Smooth muscle cell of the coronary artery (primary cell): ENCODE measurements around the gene LRRN4. TPM values are rescaled to one million over a fixed set of nuclear protein-coding genes. Genes with fewer than 3 reads are reported as not detected.

Experiments
- total RNA-seq: library from RNA; depleted of rRNA; stranded (reverse); fragments of >200 nt; gene quantifications from 2 replicates; pipeline ENCODE4 v1.2.3, GENCODE V29; 2014; ENCODE audit warnings: low replicate concordance

The LRRN4 gene
- total RNA-seq: under 0.01 TPM in 1 of 2 replicates, not detected in the other

DNA sequence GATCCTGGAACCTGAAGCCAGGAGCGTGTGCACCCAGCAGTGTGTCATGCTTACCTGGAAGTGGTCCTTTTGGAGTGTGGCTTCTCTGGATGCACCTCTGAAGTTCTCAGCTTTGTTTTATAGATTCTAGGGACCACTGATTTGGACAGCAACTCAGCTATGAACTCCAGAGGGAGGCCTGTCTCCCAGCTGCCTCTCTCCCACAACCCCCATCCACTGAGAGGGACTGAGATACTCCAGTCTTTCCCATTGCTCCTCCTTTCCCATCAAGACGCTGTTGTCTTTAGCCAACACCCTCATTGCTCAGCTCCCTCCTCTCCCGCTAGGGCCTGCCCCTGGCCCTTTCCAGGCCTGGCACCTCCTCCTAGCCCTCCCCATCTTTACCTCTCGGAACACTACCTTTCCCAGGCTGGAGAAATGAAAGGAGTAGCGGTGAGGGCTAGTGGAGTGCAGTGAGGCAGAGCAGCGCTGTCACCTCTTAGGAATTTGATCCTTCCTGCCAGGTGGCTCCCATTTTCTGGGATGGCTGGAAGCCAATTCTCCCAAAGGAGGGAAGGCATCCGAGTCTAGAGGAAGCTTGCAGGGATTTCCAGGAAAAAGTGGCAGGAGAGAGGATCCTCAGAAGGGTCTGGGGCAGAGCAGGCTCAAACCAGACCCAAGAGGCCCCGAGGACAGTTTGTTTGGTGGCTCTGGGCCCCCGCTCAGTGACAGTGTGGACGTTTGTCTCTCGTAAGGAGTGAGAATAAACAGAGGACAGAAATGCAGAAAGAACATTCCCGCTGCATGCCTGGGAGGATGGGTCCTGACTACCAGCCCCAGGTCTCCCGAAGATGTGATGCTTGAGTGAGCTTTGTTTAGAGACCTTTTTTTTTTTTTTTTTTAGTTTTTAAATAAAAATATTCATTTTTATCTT is at the start of gene LRRN4:
Gene LRRN4 (minus strand): TSS at position 285 of the 913 bp plus-strand sequence. CDS start 1,261 bp downstream, outside the sequence.

Other genes starting within 250 kb of the LRRN4 start
- gene CHGB, start 142.6 kb downstream of the LRRN4 start, total RNA-seq: 0.08 TPM in 1 of 2 replicates, not detected in the other
- 2.7 and 6.4 TPM in 2 replicates for gene TRMT6, start 103.5 kb downstream of the LRRN4 start, total RNA-seq
- 1.8 and 4.3 TPM in 2 replicates for gene MCM8, start 103.4 kb downstream of the LRRN4 start, total RNA-seq
- 31.6 and 40.7 TPM in 2 replicates for gene CRLS1, start 47.9 kb downstream of the LRRN4 start, total RNA-seq
- 1.3 and 5.2 TPM in 2 replicates for gene FERMT1, start 69.0 kb upstream of the LRRN4 start, total RNA-seq